ENCODE measurements around the gene TMEM151B. TPM values are rescaled to one million over a fixed set of nuclear protein-coding genes. Genes with fewer than 3 reads are reported as not detected.

Gene TMEM151B
- total and polyA plus RNA-seq, 9 of the 15 experiments (the other 6 are each of a cell fraction or from before 2014, with no cell fraction given), result not detected

- TF ChIP-seq CGGBP1 (CRISPR knock-in tag; IDR thresholded peaks at IDR 0.05) (peak; percentile 84; the same call in 1 of the 2 replicates), ARID1B (IDR thresholded peaks at IDR 0.05) (no peak; the same call in 1 of the 2 replicates), NR2C1 (IDR thresholded peaks at IDR 0.05) (peak; percentile 52; the same call in 1 of the 2 replicates), NR2C1 (tag; IDR thresholded peaks at IDR 0.05) (no peak), ZC3H4 (CRISPR knock-in tag; IDR thresholded peaks at IDR 0.05; ENCODE audit: borderline replicate concordance) (peak; percentile 97; the same call in 1 of the 2 replicates), TRIM28 (IDR thresholded peaks at IDR 0.05) (peak; percentile 47; the same call in 1 of the 2 replicates), NRF1 (conservative IDR thresholded peaks at IDR 0.05 in 1 of 2, IDR thresholded peaks at IDR 0.05 in 1 of 2) (peak in 1 of 2 experiments; percentile 8; a peak in 2 of 4 replicates), ELK3 (CRISPR knock-in tag; IDR thresholded peaks at IDR 0.05) (no peak), ZNF766 (CRISPR knock-in tag; conservative IDR thresholded peaks at IDR 0.05) (no peak), SUPT5H (IDR thresholded peaks at IDR 0.05) (peak; percentile 100), MTA2 (IDR thresholded peaks at IDR 0.05; ENCODE audit: low read depth) (no peak), NFATC3 (IDR thresholded peaks at IDR 0.05) (peak; percentile 86), FOS (IDR thresholded peaks at IDR 0.05; ENCODE audit: extremely low read depth, insufficient read length) (no peak), E4F1 (CRISPR knock-in tag; IDR thresholded peaks at IDR 0.05; ENCODE audit: borderline replicate concordance) (peak; percentile 71; the same call in 1 of the 2 replicates), HDAC8 (tag; IDR thresholded peaks at IDR 0.05) (no peak), ZC3H8 (IDR thresholded peaks at IDR 0.05) (peak; percentile 93; the same call in 1 of the 2 replicates), POLR3G (IDR thresholded peaks at IDR 0.05; ENCODE audit: extremely low read depth, insufficient read length, insufficient replicate concordance) (no peak)
- TF ChIP-seq, protein P1, sequence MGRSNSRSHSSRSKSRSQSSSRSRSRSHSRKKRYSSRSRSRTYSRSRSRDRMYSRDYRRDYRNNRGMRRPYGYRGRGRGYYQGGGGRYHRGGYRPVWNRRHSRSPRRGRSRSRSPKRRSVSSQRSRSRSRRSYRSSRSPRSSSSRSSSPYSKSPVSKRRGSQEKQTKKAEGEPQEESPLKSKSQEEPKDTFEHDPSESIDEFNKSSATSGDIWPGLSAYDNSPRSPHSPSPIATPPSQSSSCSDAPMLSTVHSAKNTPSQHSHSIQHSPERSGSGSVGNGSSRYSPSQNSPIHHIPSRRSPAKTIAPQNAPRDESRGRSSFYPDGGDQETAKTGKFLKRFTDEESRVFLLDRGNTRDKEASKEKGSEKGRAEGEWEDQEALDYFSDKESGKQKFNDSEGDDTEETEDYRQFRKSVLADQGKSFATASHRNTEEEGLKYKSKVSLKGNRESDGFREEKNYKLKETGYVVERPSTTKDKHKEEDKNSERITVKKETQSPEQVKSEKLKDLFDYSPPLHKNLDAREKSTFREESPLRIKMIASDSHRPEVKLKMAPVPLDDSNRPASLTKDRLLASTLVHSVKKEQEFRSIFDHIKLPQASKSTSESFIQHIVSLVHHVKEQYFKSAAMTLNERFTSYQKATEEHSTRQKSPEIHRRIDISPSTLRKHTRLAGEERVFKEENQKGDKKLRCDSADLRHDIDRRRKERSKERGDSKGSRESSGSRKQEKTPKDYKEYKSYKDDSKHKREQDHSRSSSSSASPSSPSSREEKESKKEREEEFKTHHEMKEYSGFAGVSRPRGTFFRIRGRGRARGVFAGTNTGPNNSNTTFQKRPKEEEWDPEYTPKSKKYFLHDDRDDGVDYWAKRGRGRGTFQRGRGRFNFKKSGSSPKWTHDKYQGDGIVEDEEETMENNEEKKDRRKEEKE (IDR thresholded peaks at IDR 0.05; ENCODE audit: borderline replicate concordance in 1 of 2, control insufficient read depth in 1 of 2, low read depth in 2 of 2, low read length in 1 of 2), result peak; percentile 88
- TF ChIP-seq, protein P2, sequence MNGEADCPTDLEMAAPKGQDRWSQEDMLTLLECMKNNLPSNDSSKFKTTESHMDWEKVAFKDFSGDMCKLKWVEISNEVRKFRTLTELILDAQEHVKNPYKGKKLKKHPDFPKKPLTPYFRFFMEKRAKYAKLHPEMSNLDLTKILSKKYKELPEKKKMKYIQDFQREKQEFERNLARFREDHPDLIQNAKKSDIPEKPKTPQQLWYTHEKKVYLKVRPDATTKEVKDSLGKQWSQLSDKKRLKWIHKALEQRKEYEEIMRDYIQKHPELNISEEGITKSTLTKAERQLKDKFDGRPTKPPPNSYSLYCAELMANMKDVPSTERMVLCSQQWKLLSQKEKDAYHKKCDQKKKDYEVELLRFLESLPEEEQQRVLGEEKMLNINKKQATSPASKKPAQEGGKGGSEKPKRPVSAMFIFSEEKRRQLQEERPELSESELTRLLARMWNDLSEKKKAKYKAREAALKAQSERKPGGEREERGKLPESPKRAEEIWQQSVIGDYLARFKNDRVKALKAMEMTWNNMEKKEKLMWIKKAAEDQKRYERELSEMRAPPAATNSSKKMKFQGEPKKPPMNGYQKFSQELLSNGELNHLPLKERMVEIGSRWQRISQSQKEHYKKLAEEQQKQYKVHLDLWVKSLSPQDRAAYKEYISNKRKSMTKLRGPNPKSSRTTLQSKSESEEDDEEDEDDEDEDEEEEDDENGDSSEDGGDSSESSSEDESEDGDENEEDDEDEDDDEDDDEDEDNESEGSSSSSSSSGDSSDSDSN (IDR thresholded peaks at IDR 0.05; ENCODE audit: borderline replicate concordance in 1 of 2, low read depth in 2 of 2, low read length in 2 of 2), result no peak
These were observed 23.4 kb upstream of the TMEM151B start, which contains the start of gene HSP90AB1 (continued) for GRCh38 chr6:44246663-44247337.

Data from K562 (cell line).